ENCODE results near the gene RABL6.
A peak's percentile ranks its signal among the peaks of the same experiment; 100 is the strongest.
"Not testable (repeated sequence)": the region's sequence is repeated elsewhere in the genome, so short reads cannot be mapped to it uniquely, and the experiment has no call there.

The RABL6 gene

DNA sequence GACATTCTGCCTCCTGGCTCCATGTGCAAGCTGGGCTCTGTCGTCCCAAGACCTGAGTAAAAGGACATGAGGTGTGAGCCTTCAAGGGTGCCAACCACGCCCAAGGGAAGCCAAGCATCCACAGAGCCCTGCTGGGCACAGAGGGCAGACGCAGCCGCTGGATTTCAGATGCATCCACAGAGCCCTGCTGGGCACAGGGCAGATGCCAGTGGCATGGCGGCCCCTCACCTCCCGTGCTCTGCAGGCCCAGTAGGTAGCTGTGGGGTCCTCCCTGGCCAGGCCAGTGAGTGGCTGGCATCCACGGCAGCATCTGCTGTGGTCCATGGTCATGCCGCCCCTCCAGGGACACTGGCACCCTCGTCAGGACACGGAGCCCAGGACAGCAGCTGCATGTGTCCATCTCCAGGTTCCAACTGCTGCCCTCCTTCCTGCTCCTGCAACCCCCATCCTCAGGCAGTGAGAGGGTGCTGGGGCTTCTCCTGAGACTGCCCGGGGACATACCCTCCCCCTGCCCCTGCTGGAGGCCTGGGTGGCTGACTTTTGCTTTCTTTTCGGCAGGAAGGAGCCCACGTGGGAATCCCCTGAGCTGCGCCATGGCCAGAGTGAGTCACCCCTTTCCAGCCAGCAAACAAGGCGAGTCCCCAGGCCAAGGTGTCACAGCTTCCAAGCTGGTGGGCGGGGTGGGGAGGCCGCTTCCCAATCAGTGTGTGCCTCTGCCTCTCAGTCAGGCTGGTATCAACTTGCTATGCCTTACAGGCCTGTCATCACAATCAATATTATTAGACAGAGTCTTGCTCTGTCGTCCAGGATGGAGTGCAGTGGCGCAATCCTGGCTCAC lies 74.6 kb downstream of the RABL6 start:
- peak in 2 of 14 donors; percentile 2 to 54 for DNase-seq

DNA sequence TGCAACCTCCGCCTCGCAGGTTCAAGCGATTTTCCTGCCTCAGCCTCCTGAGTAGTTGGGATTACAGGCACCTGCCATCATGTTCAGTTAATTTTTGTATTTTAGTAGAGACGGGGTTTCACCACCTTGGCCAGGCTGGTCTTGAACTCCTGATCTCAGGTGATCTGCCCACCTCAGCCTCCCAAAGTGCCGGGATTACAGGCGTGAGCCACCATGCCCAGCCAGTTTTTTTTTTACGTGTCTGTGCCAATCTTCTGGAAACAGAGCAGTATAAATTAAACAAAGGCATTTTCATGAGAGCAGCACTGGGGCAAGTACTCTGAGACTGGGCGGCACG lies 75.2 kb downstream of the RABL6 start:
- DNase-seq: not testable (repeated sequence)

DNA sequence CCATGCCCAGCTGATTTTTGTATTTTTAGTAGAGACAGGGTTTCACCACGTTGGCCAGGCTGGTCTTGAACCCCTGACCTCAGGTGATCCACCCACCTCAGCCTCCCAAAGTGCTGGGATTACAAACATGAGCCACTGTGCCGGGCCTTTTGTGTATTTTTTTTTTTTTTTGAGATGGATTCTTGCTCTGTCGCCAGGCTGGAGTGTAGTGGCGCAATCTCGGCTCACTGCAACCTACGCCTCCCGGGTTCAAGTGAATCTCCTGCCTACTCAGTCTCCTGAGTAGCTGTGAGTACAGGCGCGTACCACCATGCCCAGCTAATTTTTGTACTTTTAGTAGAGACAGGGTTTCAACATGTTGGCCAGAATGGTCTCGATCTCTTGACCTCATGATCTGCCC lies 75.9 kb downstream of the RABL6 start:
- not testable (repeated sequence) for DNase-seq

DNA sequence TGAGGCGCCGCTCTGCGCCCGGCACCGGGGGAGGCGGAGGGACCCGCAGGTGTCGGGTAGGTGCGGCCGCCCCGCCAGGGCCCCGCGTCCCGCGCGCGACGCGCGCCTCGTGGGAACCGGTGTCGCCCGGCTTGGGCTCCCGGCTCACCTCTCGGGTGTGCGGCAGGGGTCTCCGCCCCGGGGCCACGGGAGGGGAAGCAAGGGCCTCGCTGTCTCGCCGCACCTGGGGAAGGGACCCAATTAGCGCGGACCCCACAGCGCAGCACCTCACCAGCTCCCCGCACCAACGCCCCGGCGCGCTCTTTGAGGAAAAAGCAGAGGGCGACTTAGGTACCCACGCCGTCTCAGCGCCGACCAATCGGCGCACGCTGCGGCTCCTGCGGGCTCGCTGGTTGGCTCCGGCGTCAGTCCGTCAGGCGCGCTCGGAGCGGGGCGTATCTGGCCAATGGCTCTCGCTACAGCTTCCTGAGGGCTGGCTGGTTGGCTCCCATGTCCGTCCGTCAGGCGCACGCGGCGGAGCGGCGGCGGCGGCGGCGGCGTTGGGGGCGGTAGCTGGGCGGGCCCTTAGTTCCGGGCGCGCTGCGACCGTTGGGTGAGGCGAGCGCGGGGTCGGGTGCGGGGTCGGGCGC lies 78.3 kb downstream of the RABL6 start, which contains the start of gene TRAF2:
TSS of gene TRAF2 (plus strand) at position 567 of the 629 bp plus-strand sequence. CDS start 12,225 bp downstream, outside the sequence.
- peak; percentile 49 to 97 (median 94) for DNase-seq

DNA sequence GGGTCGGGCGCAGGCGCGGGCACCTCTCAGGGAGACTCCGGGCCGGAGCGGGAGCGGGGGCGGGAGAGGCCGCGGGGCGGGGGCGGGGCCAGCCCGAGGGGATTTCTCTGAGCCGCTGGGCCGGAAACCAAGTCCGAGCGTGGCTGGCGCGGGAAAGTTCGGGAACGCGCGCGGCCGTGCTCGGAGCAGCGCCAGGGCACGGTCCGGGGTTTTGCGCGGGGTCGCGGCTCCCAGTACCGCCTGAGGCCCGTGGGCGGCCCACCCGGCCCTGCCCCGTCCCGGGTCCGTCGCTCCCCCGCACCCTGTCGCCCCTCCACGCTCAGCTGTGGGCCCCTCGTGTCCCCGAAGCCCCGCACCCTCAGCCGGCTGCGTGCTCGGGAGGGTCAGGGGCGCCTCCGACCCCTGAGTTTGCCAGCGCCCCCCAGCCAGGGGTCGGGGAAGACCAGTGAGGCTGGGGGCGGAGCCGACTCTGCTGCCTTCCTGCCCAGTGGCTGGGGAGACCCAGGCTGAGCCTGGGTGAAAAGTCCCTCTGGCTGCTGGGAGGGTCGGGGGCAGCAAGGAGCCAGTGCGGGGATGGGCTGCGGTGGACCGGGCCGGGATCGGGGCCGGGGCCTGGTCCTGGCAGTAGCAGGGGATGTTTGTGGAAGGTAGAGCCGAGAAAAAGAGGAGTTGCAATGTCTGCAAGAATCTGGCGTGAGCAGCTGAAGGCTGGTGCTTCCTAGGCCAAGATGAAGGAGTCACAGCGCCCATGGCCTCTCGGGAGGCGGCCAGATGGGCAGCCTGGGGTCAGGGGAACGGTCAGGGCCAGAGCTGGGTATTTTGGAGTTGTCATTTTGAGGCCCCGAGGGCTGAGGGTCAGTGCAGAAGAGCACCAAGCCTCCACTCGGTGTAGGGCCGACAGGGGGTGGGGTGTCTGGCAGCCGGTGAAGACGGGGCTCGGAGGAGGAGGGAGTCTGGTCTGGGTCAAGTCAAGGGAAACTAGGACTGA lies 79.2 kb downstream of the RABL6 start:
- DNase-seq: peak in 4 of 14 donors; percentile 19 to 54 (median 36)

DNA sequence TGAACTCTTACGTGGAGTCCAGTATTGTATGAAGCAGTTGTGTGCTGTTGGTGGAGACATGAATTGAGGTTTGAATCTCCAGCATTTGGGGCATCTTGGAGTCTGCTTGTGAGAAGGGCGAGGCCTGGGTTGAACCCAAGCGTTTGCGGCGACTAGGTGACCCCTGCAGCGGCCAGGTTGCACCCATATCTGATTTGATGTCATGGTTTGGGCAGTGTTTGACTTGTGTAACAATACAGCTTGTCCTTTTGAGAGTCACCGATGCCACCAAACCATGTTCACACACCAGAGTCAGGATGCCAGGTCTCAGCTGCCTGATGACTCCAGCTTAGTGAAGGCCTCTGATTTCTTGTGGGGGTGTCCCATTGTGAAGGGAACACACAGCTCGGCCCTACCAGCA lies 80.7 kb downstream of the RABL6 start:
- DNase-seq: no peak

DNA sequence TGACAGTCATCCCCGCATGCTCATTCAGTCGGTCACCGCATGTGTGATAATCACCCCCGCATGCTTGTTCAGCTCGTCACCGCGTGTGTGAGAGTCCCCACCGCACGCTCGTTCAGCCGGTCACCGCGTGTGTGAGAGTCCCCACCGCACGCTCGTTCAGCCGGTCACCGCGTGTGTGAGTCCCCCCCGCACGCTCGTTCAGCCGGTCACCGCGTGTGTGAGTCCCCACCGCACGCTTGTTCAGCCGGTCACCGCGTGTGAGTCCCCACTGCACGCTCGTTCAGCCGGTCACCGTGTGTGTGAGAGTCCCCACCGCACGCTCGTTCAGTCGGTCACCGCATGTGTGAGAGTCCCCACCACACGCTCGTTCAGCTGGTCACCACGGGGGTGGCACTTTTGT lies 82.1 kb downstream of the RABL6 start:
- no peak for DNase-seq

DNA sequence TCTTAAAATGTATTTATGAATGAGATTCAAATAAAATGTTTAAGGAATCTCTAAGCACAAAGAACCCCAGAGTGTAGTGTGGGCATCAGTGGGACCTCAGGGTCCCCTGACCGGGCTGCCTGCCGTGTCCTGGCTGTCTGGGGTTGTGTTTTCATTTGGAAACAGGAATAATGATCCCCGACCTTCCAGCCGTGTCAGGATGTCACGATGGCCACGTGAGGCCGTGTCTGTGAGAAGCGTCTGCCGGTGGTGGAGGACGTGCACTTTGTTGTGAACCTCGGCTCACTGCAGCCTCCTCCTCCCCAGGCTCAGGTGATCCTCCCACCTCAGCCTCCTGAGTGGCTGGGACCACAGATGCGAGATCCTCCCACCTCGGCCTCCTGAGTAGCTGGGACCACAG lies 82.9 kb downstream of the RABL6 start:
- DNase-seq: no peak
